ENCODE results near the gene TRIM65.

DNA sequence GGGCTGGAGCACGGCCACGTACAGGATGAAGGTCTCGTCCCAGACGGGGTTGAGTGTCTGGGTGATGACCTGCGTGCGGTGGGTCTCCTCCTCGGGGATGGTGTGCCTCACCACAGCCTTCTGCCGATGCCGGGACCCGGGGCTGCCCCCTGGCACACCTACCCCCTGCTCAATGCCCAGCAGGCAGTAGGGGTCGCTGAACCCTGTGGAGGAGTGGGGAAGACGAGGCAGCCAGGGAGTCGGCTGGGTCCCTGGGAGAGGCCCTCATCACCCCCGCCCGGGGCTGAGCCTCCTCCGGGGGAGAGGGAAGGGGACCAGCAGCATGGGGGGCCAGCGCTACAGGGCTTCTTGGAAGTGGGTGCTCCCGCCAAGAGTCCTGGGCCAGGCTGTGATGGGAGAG, 54.3 kb downstream of the TRIM65 start:
- no peak for TF ChIP-seq CTCF (IDR thresholded peaks at IDR 0.05; ENCODE audit: poor library complexity)
- TF ChIP-seq EZH2phosphoT487 (IDR thresholded peaks at IDR 0.05; ENCODE audit: low read depth, severe bottlenecking, unreplicated experiment), result no peak

All from hepatocyte (in vitro differentiated cells).